GM10266 (cell line): ENCODE measurements around the gene C2.

Experiments used
- DNase-seq: peaks from one replicate; pipeline ENCODE4 v3.0.0; 2012; ENCODE audit errors: extremely low spot score
- TF ChIP-seq, protein P1 (sequence below): IDR thresholded peaks from 2 replicates; pipeline ENCODE4 v1.5.1; 2012; ENCODE audit warnings: mild to moderate bottlenecking, low read depth; ENCODE audit not compliant: control insufficient read depth, insufficient read depth; ENCODE audit errors: missing control alignments

C2 gene

DNA sequence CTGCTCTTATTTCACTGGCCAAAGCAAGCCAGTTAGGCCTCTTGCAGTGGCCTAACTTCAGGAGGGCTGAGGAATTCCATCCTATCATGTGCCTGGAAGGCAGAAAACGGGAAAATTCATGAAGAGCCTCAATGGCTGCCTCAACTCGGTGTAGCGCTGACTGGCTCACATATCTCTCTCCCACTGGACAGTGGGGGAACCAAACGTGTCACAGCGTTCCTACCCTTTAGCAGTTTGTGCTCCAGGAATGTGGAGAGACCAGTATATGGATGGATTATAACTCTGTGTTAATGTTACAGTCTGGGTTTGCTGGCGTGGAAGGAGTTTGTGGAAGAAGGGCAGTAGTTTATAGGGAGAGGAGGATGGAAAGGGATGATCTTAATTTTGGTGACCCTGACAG is 11.8 kb upstream of the C2 start:
- no peak for DNase-seq
- TF ChIP-seq, protein P1, sequence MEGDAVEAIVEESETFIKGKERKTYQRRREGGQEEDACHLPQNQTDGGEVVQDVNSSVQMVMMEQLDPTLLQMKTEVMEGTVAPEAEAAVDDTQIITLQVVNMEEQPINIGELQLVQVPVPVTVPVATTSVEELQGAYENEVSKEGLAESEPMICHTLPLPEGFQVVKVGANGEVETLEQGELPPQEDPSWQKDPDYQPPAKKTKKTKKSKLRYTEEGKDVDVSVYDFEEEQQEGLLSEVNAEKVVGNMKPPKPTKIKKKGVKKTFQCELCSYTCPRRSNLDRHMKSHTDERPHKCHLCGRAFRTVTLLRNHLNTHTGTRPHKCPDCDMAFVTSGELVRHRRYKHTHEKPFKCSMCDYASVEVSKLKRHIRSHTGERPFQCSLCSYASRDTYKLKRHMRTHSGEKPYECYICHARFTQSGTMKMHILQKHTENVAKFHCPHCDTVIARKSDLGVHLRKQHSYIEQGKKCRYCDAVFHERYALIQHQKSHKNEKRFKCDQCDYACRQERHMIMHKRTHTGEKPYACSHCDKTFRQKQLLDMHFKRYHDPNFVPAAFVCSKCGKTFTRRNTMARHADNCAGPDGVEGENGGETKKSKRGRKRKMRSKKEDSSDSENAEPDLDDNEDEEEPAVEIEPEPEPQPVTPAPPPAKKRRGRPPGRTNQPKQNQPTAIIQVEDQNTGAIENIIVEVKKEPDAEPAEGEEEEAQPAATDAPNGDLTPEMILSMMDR: no peak

DNA sequence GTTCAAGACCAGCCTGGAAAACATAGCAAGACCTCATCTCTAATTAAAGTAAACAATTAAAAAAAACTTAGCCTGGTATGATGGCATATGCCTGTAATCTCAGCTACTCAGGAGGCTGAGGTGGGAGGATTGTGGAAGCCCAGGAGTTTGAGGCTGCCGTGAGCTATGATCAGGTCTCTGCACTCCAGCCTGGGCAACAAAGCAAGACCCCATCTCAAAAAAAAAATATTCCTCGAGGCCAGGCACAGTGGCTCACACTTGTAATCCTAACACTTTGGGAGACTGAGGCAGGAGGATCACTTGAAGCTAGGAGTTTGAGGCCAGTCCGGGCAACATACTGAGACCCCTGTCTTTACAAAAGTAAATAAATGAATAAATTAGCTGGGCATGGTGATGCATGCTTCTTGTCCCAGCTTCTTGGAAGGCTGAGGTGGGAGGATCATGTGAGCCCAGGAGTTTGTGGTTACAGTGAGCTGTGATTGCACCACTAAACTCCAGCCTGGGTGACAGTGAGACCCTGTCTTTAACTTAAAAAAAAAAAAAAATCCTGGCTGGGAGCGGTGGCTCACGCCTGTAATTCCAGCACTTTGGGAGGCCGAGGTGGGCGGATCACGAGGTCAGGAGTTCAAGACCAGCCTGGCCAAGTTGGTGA is 9.3 kb upstream of the C2 start:
- no peak for DNase-seq
- TF ChIP-seq, protein P1: no peak

DNA sequence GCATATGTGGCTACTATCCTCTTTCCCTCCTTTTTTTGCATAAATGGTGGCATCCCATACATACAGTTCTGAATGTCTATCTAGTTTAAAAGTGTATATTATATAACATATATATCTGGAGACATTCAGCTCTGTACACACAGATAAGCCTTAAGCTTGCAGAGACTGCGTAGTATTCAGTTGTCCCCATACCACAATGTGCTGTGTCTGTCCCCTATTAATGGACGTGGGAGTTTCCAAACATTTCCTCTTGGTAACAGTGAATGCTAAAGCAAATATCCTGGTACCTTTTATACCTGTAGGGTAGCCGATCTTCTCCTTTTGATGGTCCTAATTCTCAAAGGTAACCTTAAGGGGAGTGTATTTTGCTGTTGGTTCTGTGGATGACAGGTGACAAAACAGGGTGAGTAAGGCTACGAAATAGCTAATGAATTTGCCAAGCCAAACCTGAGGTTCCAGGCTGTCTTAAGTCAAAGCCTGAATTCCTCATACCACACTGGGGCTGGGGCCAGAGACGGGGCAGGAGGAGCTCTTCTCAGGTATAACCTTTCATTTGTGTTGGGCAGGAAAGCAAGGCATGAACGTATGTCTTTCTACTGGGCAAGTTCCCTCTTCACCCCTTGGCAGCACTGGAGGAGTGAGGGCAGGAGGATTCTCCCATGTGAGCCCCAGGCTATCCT is 7.8 kb upstream of the C2 start:
- TF ChIP-seq, protein P1: no peak
- DNase-seq: no peak

DNA sequence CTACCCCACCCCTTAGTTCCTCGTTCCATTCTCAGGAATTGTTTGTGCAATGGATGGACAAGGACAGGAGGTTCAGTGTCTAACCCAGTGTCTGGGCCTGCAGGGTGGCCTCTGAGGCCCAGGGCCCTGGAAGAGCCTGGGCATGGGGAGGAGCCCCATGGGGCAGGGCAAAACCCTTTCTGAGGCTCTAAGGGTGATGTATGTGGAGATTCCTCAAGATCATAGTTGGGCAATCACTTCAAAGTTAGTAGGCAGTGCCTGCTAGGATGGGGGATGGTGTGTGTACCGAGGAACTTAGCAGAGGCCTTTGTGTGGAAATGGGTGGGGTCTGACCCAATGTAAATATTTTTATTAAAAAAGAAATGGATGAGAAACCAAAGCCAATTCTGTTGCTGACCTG is 6.7 kb upstream of the C2 start:
- TF ChIP-seq, protein P1: no peak

DNA sequence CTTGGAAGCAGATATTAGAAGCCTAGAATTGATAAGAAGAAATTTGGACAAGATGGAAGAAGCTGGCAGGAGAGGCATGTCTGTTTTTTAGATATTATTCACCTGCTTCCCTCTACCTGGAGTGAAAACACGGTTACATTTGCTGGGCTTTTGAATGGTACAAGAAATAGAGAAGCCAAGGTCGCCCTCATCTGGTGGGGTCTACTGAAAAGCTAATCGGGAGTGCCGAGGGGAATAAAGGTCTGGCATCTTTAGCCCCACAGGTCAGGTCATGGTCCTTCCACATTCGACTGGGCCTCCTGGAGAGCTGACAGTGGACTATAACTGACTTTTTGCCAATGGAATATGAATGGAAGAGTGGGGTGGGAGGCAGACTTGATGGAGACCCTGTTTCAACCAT is 4.6 kb upstream of the C2 start:
- TF ChIP-seq, protein P1: peak; percentile 50
- DNase-seq: no peak

More for the DNA sequence above, 6.7 kb upstream of the C2 start:
- DNase-seq: no peak

DNA sequence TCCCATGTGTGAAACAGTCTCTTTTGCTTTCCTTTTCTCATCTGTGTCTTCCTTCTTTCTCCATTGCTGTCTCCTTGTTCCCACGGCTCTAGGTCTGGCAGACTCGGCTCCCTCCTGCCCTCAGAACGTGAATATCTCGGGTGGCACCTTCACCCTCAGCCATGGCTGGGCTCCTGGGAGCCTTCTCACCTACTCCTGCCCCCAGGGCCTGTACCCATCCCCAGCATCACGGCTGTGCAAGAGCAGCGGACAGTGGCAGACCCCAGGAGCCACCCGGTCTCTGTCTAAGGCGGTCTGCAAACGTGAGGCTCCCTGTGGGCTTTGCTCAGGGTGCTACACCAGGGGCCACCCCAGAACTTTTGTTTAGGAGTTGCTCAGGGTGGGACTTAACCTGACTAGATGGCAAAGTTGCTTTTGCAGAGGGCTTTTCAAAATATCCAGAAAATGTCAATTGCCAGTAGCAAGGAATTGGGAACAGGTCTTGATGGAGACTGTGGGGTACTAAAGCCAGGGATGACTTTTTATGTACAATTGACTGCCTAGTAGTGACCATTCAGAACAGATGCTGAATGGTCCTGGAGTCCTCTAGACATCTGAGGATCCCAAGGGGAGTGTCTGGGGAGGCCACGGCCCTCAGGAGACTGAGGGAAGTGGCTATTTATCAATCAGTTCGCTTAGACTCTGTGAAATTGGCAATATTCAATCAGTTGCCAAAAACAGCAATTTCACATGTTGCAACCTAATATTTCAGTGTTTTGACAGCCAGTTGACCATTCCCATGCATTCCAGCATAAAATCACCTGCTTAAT is 550 bp downstream of the C2 start:
- TF ChIP-seq, protein P1: no peak
- DNase-seq: no peak

DNA sequence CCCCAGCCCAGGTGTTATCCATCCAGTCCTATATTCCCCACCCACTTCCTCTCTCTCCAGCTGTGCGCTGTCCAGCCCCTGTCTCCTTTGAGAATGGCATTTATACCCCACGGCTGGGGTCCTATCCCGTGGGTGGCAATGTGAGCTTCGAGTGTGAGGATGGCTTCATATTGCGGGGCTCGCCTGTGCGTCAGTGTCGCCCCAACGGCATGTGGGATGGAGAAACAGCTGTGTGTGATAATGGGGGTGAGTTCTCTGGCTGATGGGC is 1.1 kb downstream of the C2 start:
- DNase-seq: no peak
- TF ChIP-seq, protein P1: no peak
